DND-41 (cell line): ENCODE measurements around the gene NCF2.
A peak's percentile ranks its signal among the peaks of the same experiment; 100 is the strongest.
"Not testable (repeated sequence)": the region's sequence is repeated elsewhere in the genome, so short reads cannot be mapped to it uniquely, and the experiment has no call there.

Source experiments
- ATAC-seq: fragments of 200-7000 bp; cut with Tn5 transposase; 3 replicates; pipeline ENCODE4 v1.9.1; 2021; ENCODE audit warnings: low read depth; ENCODE audit not compliant: insufficient read depth
- DNase-seq: peaks from one replicate; pipeline ENCODE4 v3.0.0-alpha.2; 2020
- H2AFZ ChIP-seq: 2 replicates; pipeline ENCODE4 v1.6.0; 2012; ENCODE audit warnings: low read depth, low read length
- H3K27ac ChIP-seq: 2 replicates; pipeline ENCODE4 v1.5.1; 2012; ENCODE audit warnings: low read length, inconsistent platforms
- H3K27me3 ChIP-seq: fragments of 200-600 bp; sonication (generic); 2 replicates; pipeline ENCODE4 v1.6.0; 2012; ENCODE audit warnings: low read length, mild to moderate bottlenecking, inconsistent platforms; ENCODE audit not compliant: insufficient read depth, poor library complexity
- H3K36me3 ChIP-seq: 2 replicates; pipeline ENCODE4 v1.5.1; 2012; ENCODE audit warnings: low read length, inconsistent platforms; ENCODE audit not compliant: insufficient read depth
- H3K4me1 ChIP-seq: 2 replicates; pipeline ENCODE4 v1.5.1; 2012; ENCODE audit warnings: mild to moderate bottlenecking, low read length; ENCODE audit not compliant: insufficient read depth
- H3K4me2 ChIP-seq: 2 replicates; pipeline ENCODE4 v1.6.0; 2012; ENCODE audit warnings: mild to moderate bottlenecking, moderate library complexity, low read length, inconsistent platforms; ENCODE audit not compliant: insufficient read depth
- H3K4me3 ChIP-seq, 2 experiments: fragments of 200-600 bp in 1 of 2; shearing (Covaris generic) in 1 of 2; 2 replicates each; pipeline ENCODE4 v1.5.1; 2012 to 2016; ENCODE audit warnings: inconsistent platforms in 2 of 2, low read length in 2 of 2, mild to moderate bottlenecking in 2 of 2, low read depth in 1 of 2, moderate library complexity in 1 of 2
- H3K79me2 ChIP-seq: 2 replicates; pipeline ENCODE4 v1.6.0; 2012; ENCODE audit warnings: low read length, inconsistent platforms; ENCODE audit not compliant: insufficient read depth
- H3K9ac ChIP-seq: 2 replicates; pipeline ENCODE4 v1.6.0; 2012; ENCODE audit warnings: low read depth, mild to moderate bottlenecking, inconsistent platforms, low read length, moderate library complexity
- H3K9me3 ChIP-seq: 2 replicates; pipeline ENCODE4 v1.5.1; 2012; ENCODE audit warnings: low read length, moderate library complexity, mild to moderate bottlenecking, inconsistent platforms; ENCODE audit not compliant: insufficient read depth, severe bottlenecking
- H4K20me1 ChIP-seq: 2 replicates; pipeline ENCODE4 v1.6.0; 2012; ENCODE audit warnings: low read length; ENCODE audit not compliant: insufficient read depth
- EZH2 ChIP-seq: IDR thresholded peaks from 3 replicates; pipeline ENCODE4 v1.6.1; 2012; ENCODE audit warnings: borderline replicate concordance, low read depth, mild to moderate bottlenecking, moderate library complexity, low read length, inconsistent platforms; ENCODE audit not compliant: severe bottlenecking
- TF ChIP-seq, protein P1 (sequence below): IDR thresholded peaks from 2 replicates; pipeline ENCODE4 v1.5.1; 2012; ENCODE audit warnings: borderline replicate concordance, low read length, moderate library complexity, mild to moderate bottlenecking; ENCODE audit not compliant: poor library complexity, severe bottlenecking; ENCODE audit errors: extremely low read depth

The NCF2 gene

DNA sequence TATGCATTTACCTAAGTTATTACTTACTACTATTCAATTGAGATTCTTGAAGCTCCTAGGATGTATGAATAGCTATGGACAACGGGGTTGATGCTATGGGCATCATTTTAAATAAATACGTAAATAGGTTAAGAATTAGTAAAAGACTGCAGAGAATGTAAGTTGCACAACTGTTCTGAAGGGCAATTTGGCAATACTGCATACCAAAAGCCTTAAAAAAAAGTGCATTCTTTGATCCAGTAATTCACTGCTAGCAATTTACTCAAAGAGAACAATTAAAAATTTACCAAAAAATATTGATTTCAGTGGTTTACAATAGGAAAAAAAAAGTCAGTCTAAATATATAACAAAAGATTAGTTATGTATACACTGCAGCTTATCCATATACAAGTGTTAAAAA, 41.9 kb upstream of the NCF2 start:
- H3K4me1 ChIP-seq = peaks cover 60% of the 10 kb centered on the region
- peak overlapping the region; percentile 7 to 96; a peak in 2 of 4 replicates for H3K4me3 ChIP-seq
- H4K20me1 ChIP-seq = peaks cover 33% of the 10 kb centered on the region
- peak overlapping the region; percentile 23; the same call in 1 of the 2 replicates for H3K27ac ChIP-seq
- H3K79me2 ChIP-seq = peaks cover 73% of the 10 kb centered on the region
- H3K4me2 ChIP-seq = peak overlapping the region; percentile 96
- no peaks in the 10 kb centered on the region for H3K9me3 ChIP-seq
- no peak for ATAC-seq
- TF ChIP-seq, protein P1, sequence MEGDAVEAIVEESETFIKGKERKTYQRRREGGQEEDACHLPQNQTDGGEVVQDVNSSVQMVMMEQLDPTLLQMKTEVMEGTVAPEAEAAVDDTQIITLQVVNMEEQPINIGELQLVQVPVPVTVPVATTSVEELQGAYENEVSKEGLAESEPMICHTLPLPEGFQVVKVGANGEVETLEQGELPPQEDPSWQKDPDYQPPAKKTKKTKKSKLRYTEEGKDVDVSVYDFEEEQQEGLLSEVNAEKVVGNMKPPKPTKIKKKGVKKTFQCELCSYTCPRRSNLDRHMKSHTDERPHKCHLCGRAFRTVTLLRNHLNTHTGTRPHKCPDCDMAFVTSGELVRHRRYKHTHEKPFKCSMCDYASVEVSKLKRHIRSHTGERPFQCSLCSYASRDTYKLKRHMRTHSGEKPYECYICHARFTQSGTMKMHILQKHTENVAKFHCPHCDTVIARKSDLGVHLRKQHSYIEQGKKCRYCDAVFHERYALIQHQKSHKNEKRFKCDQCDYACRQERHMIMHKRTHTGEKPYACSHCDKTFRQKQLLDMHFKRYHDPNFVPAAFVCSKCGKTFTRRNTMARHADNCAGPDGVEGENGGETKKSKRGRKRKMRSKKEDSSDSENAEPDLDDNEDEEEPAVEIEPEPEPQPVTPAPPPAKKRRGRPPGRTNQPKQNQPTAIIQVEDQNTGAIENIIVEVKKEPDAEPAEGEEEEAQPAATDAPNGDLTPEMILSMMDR = no peak
- no peak for TF ChIP-seq EZH2
- peaks cover 54% of the 10 kb centered on the region for H3K36me3 ChIP-seq
- H3K27me3 ChIP-seq = peaks cover 3% of the 10 kb centered on the region
- no peak overlapping the region for H2AFZ ChIP-seq
- DNase-seq = no peak
- H3K9ac ChIP-seq = peak overlapping the region; percentile 95

DNA sequence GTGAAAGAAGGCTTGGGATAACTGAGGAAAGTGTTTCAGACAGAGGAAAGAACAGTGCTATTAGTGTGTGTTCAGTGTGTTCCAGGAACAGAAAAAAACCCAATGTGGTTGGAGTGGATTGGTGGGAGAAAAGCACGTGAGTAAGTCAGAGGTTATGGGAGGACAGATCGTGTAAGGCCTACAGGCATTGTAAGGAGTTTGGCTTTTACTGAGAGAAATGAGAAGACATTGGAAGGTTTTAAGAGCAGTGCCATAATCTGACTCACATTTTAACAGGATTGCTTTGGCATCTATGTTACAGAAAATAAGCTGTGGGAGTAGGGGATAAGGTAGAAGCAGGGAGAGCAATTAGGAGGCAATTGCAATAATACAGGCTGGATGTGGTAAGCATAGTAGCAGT, 40.5 kb upstream of the NCF2 start:
- Histone ChIP-seq H3K4me3 (peak overlapping the region in 1 of 2 experiments; percentile 2; a peak in 1 of 4 replicates), H3K27ac (peak overlapping the region; percentile 45), H3K79me2 (peaks cover 73% of the 10 kb centered on the region), H3K4me1 (peaks cover 50% of the 10 kb centered on the region), H3K4me2 (peak overlapping the region; percentile 96; the same call in 1 of the 2 replicates), H4K20me1 (peaks cover 36% of the 10 kb centered on the region), H3K9me3 (no peaks in the 10 kb centered on the region), H3K9ac (no peak overlapping the region), H3K27me3 (no peaks in the 10 kb centered on the region), H2AFZ (no peak overlapping the region), H3K36me3 (peaks cover 64% of the 10 kb centered on the region)
- TF ChIP-seq EZH2 = no peak
- TF ChIP-seq, protein P1 = no peak
- ATAC-seq (no peak), DNase-seq (no peak)

DNA sequence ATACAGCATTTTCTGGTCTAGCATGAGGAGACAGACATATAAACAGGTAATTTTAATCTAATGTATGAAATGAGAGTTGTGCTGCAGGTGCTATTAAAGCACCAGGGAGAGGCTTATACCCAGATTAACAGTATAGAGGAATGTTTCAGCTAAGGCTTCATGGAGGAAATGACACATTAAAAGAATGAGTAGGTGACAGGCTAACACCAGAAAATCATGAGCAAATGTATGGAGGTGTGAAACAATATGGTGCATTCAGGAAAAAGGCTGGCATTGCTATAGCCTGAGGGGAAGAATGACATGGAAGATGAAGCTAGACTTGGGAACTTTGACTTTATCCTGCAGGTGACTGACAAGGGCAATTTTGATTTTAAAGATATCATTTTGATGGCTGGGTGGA, 38.3 kb upstream of the NCF2 start:
- H3K4me3 ChIP-seq = no peak overlapping the region
- ATAC-seq (no peak), DNase-seq (no peak)
- no peak overlapping the region for H2AFZ ChIP-seq
- peaks cover 78% of the 10 kb centered on the region for H3K36me3 ChIP-seq
- H3K27me3 ChIP-seq = no peaks in the 10 kb centered on the region
- H4K20me1 ChIP-seq = peaks cover 33% of the 10 kb centered on the region
- H3K4me2 ChIP-seq = no peak overlapping the region
- H3K27ac ChIP-seq = no peak overlapping the region
- peaks cover 40% of the 10 kb centered on the region for H3K4me1 ChIP-seq
- TF ChIP-seq, protein P1 = no peak
- TF ChIP-seq EZH2 = no peak
- no peaks in the 10 kb centered on the region for H3K9me3 ChIP-seq
- H3K79me2 ChIP-seq = peaks cover 53% of the 10 kb centered on the region
- no peak overlapping the region for H3K9ac ChIP-seq

DNA sequence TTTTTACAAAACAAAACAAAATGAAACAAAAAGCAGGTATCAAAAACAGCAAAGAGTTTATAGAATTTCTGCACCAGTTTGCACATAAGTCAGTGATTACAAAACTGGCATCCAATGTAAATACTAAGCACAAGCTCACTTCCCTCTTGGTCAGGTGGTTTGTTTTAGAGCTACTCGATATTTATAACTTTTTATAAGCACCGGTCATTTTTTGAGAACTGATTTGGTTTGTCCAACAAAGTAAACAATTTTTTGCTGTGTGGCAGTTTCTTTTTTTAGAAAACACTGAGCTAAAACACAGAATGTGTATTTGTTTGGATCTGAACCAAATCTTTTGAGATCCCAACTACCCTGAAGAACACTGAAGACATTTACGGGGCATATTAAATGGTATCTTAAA, 36.0 kb upstream of the NCF2 start:
- Histone ChIP-seq H3K79me2 (peaks cover 30% of the 10 kb centered on the region), H3K4me1 (peaks cover 20% of the 10 kb centered on the region), H4K20me1 (peaks cover 16% of the 10 kb centered on the region), H3K36me3 (peaks cover 67% of the 10 kb centered on the region)
- ATAC-seq, H3K27ac ChIP-seq, H3K9me3 ChIP-seq, H3K4me2 ChIP-seq, DNase-seq, H3K9ac ChIP-seq, H3K27me3 ChIP-seq, H2AFZ ChIP-seq, H3K4me3 ChIP-seq: not testable (repeated sequence)
